Measurements from ENCODE around the gene CGN. TPM values are rescaled to one million over a fixed set of nuclear protein-coding genes. Genes with fewer than 3 reads are reported as not detected.

Gene CGN
- total RNA-seq, 2 experiments from 2014 or later: 0.08 to 0.28 TPM

DNA sequence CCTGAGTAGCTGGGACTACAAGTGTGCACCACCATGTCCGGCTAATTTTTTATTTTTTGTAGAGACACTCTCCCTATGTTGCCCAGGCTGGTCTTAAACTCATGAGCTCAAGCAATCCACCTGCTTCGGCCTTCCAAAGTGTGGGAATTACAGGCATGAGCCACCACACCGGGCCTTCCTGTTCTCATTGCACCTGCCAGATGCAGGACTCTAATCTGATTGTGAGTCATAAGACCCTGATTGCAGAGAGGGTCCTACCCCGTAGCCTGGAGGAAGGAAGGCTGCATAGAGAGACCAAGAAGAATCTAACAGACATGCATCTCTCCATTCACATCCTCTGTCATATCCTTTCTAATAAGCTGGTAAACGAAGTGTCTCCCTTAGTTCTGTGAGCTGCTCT is 19.5 kb upstream of the CGN start:
- Mint-ChIP-seq H3K36me3 (ENCODE audit: low read depth) (no peaks in the 10 kb centered on the region), H3K4me3 (no peak overlapping the region), H3K27me3 (no peaks in the 10 kb centered on the region), H3K4me1 (ENCODE audit: low read depth) (no peaks in the 10 kb centered on the region), H3K27ac (no peak overlapping the region), H3K9me3 (no peaks in the 10 kb centered on the region)
- CTCF ChIA-PET: no interaction called here
- TF ChIP-seq, protein P1, sequence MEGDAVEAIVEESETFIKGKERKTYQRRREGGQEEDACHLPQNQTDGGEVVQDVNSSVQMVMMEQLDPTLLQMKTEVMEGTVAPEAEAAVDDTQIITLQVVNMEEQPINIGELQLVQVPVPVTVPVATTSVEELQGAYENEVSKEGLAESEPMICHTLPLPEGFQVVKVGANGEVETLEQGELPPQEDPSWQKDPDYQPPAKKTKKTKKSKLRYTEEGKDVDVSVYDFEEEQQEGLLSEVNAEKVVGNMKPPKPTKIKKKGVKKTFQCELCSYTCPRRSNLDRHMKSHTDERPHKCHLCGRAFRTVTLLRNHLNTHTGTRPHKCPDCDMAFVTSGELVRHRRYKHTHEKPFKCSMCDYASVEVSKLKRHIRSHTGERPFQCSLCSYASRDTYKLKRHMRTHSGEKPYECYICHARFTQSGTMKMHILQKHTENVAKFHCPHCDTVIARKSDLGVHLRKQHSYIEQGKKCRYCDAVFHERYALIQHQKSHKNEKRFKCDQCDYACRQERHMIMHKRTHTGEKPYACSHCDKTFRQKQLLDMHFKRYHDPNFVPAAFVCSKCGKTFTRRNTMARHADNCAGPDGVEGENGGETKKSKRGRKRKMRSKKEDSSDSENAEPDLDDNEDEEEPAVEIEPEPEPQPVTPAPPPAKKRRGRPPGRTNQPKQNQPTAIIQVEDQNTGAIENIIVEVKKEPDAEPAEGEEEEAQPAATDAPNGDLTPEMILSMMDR (IDR thresholded peaks at IDR 0.05): no peak
- Histone ChIP-seq H3K27me3 (ENCODE audit: control insufficient read depth in 1 of 2, insufficient read depth in 2 of 2, low read length in 2 of 2) (no peaks in the 10 kb centered on the region), H3K4me1 (ENCODE audit: insufficient read depth, low read length) (no peaks in the 10 kb centered on the region), H3K36me3 (ENCODE audit: insufficient read depth, low read length) (no peaks in the 10 kb centered on the region), H3K27ac (ENCODE audit: low read depth in 1 of 2, low read length in 2 of 2) (no peak overlapping the region), H3K4me3 (ENCODE audit: low read length) (no peak overlapping the region), H3K9me3 (ENCODE audit: control insufficient read depth in 1 of 2, insufficient read depth in 1 of 2, low read length in 2 of 2) (no peaks in the 10 kb centered on the region)
- no peak for DNase-seq
- no peak for ATAC-seq (ENCODE audit: poor library complexity)
- intact Hi-C loops (cut with DNase I, micrococcal nuclease): no loop called here
- POLR2A ChIA-PET: no interaction called here

DNA sequence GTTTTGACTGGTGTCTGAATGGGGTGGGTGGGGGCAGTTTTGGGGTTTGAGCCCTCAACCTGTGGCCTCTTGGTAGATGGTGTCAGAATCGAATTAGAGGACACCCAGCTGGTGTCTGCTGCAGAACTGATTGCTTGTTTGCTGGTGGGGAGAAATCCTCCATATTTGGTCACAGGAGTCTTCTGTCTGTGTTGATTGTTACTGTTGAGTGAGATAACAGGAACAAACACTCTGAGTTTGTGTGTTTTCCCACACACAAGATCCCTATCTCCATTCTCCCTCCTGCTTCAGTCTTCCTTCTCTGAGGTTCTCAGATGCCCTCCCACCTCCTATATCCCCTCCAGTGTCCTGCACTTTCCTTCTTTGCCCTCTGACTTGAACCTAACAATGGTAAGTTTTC is 19.1 kb upstream of the CGN start:
- intact Hi-C loops (cut with DNase I, micrococcal nuclease): no loop called here
- POLR2A ChIA-PET: no interaction called here
- ATAC-seq (ENCODE audit: poor library complexity) (no peak), DNase-seq (no peak)
- no peak overlapping the region for H3K4me3 ChIP-seq (ENCODE audit: low read length)
- H3K4me3 Mint-ChIP-seq: no peak overlapping the region
- H3K9me3 ChIP-seq (ENCODE audit: control insufficient read depth in 1 of 2, insufficient read depth in 1 of 2, low read length in 2 of 2): no peaks in the 10 kb centered on the region
- H3K27me3 ChIP-seq (ENCODE audit: control insufficient read depth in 1 of 2, insufficient read depth in 2 of 2, low read length in 2 of 2): no peaks in the 10 kb centered on the region
- H3K27me3 Mint-ChIP-seq: no peaks in the 10 kb centered on the region
- no peak overlapping the region for H3K27ac Mint-ChIP-seq
- H3K9me3 Mint-ChIP-seq: no peaks in the 10 kb centered on the region
- H3K4me1 ChIP-seq (ENCODE audit: insufficient read depth, low read length): no peaks in the 10 kb centered on the region
- TF ChIP-seq, protein P1 (IDR thresholded peaks at IDR 0.05): no peak
- no peaks in the 10 kb centered on the region for H3K36me3 Mint-ChIP-seq (ENCODE audit: low read depth)
- H3K27ac ChIP-seq (ENCODE audit: low read depth in 1 of 2, low read length in 2 of 2): no peak overlapping the region
- no peaks in the 10 kb centered on the region for H3K4me1 Mint-ChIP-seq (ENCODE audit: low read depth)
- H3K36me3 ChIP-seq (ENCODE audit: insufficient read depth, low read length): no peaks in the 10 kb centered on the region
- CTCF ChIA-PET: no interaction called here

DNA sequence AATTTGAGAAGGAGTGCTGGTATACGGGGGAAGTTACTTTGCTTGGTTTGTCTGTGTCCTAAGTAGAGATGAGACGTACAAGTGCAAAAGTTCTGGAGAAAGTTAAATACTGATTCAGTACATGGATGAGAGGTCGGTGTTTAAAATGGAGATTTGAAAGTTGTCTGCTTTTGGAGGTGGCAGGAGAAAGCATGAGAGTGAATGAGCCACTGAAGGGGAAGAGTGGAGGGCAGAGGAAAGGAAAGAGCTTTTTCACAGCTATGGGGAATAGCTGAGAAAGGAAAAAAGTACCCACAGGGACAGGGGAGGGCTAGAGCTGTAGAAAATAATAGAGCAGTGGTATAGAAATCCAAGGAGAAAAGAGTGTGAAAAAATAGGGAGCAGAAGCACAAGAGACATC is 18.1 kb upstream of the CGN start:
- intact Hi-C loops (cut with DNase I, micrococcal nuclease): no loop called here

More for the DNA sequence above, 18.1 kb upstream of the CGN start:
- ChIA-PET CTCF (no interaction called here), POLR2A (no interaction called here)
- Mint-ChIP-seq H3K27ac (no peak overlapping the region), H3K4me3 (no peak overlapping the region), H3K4me1 (ENCODE audit: low read depth) (no peaks in the 10 kb centered on the region), H3K27me3 (no peaks in the 10 kb centered on the region), H3K9me3 (no peaks in the 10 kb centered on the region), H3K36me3 (ENCODE audit: low read depth) (no peaks in the 10 kb centered on the region)
- Histone ChIP-seq H3K9me3 (ENCODE audit: control insufficient read depth in 1 of 2, insufficient read depth in 1 of 2, low read length in 2 of 2) (no peaks in the 10 kb centered on the region), H3K4me1 (ENCODE audit: insufficient read depth, low read length) (no peaks in the 10 kb centered on the region), H3K27me3 (ENCODE audit: control insufficient read depth in 1 of 2, insufficient read depth in 2 of 2, low read length in 2 of 2) (no peaks in the 10 kb centered on the region), H3K27ac (ENCODE audit: low read depth in 1 of 2, low read length in 2 of 2) (no peak overlapping the region), H3K36me3 (ENCODE audit: insufficient read depth, low read length) (no peaks in the 10 kb centered on the region), H3K4me3 (ENCODE audit: low read length) (no peak overlapping the region)
- TF ChIP-seq, protein P1 (IDR thresholded peaks at IDR 0.05): no peak
- DNase-seq: no peak
- ATAC-seq (ENCODE audit: poor library complexity): no peak
